MCF 10A (cell line): Measurements from ENCODE around the gene CAMTA1. TPM values are rescaled to one million over a fixed set of nuclear protein-coding genes. Genes with fewer than 3 reads are reported as not detected.

Experiments used
- BruUV-seq: library from RNA; stranded (reverse); fragments of 400-500 nt; replicated peaks from 2 replicates; lab custom pipeline; 2021; lab: Mats Ljungman, UMichigan
- CTCF ChIA-PET: fragments of 300-600 bp; sonication (Branson Sonifier 250); formaldehyde crosslinking; extraction: SDS; loops from one replicate; lab custom pipeline; 2021; ENCODE audit warnings: antibody characterized with exemption, inconsistent platforms; lab: Yijun Ruan, JAX
- POLR2A ChIA-PET: fragments of 300-600, 350-650 bp; sonication (Branson Sonifier 250); formaldehyde crosslinking; extraction: SDS; loops from one replicate; lab custom pipeline; 2020; ENCODE audit warnings: antibody characterized with exemption, inconsistent platforms; lab: Yijun Ruan, JAX
- DNase-seq: peaks from one replicate; pipeline ENCODE4 v3.0.0-alpha.2; 2018; ENCODE audit not compliant: unreplicated experiment
- H3K27ac Mint-ChIP-seq: one replicate; pipeline ENCODE4 v1.8.0; 2022; ENCODE audit warnings: mild to moderate bottlenecking, low read depth, mixed read lengths; ENCODE audit not compliant: unreplicated experiment
- H3K27me3 Mint-ChIP-seq: one replicate; pipeline ENCODE4 v1.8.0; 2022; ENCODE audit warnings: mixed read lengths; ENCODE audit not compliant: insufficient read depth, unreplicated experiment
- H3K36me3 Mint-ChIP-seq: one replicate; pipeline ENCODE4 v1.8.0; 2022; ENCODE audit warnings: mild to moderate bottlenecking, moderate library complexity, mixed read lengths; ENCODE audit not compliant: insufficient read depth, unreplicated experiment
- H3K4me1 Mint-ChIP-seq: one replicate; pipeline ENCODE4 v1.8.0; 2022; ENCODE audit warnings: mixed read lengths; ENCODE audit not compliant: insufficient read depth, unreplicated experiment
- H3K4me3 Mint-ChIP-seq: one replicate; pipeline ENCODE4 v1.8.0; 2022; ENCODE audit warnings: mild to moderate bottlenecking, moderate library complexity, mixed read lengths; ENCODE audit not compliant: unreplicated experiment
- H3K9me3 Mint-ChIP-seq: one replicate; pipeline ENCODE4 v1.8.0; 2022; ENCODE audit warnings: mixed read lengths; ENCODE audit not compliant: unreplicated experiment
- CTCF ChIP-seq: fragments of 200-600 bp; IDR thresholded peaks from one replicate; pipeline ENCODE4 v1.8.0; 2022; ENCODE audit warnings: antibody characterized with exemption, mild to moderate bottlenecking; ENCODE audit not compliant: unreplicated experiment
- intact Hi-C: fragments of 100-400 bp; cut with micrococcal nuclease; formaldehyde crosslinking; loops from 2 replicates; pipeline ENCODE4 v1.14.1; 2022
- total RNA-seq: library from RNA; stranded (reverse); gene quantifications from 2 replicates; pipeline ENCODE4 v1.2.3, GENCODE V29; 2022

CAMTA1 gene
- total RNA-seq, 1 experiment from 2014 or later: 74.1 TPM

- POLR2A ChIA-PET: interaction anchor here (0.6 to 0.7 kb wide), 2 partner anchors 72 to 498 kb away, joined by 3 to 4 read pairs; no protein-coding TSS in a partner anchor
- BruUV-seq: no TSS peak
- Mint-ChIP-seq H3K4me3 (no peak overlapping the region), H3K36me3 (no peaks in the 10 kb centered on the region), H3K4me1 (no peaks in the 10 kb centered on the region), H3K9me3 (no peaks in the 10 kb centered on the region), H3K27me3 (peaks cover 71% of the 10 kb centered on the region), H3K27ac (no peak overlapping the region)
- intact Hi-C loops: no loop called here
- DNase-seq: no peak
- TF ChIP-seq CTCF: no peak
- CTCF ChIA-PET: interaction anchor here (1.0 to 1.7 kb wide), 3 partner anchors 7 to 20 kb away, joined by 3 to 4 read pairs (median 3); no protein-coding TSS in a partner anchor
Measured at GRCh38 chr1:7050751-7051665, 265.8 kb downstream of the CAMTA1 start.

GRCh38 chr1:7052701-7053100 is 267.4 kb downstream of the CAMTA1 start:
- DNase-seq: no peak
- no peaks in the 10 kb centered on the region for H3K9me3 Mint-ChIP-seq
- no peak overlapping the region for H3K27ac Mint-ChIP-seq
- peaks cover 70% of the 10 kb centered on the region for H3K27me3 Mint-ChIP-seq
- POLR2A ChIA-PET: no interaction called here
- H3K4me1 Mint-ChIP-seq: no peaks in the 10 kb centered on the region
- no peak for TF ChIP-seq CTCF
- H3K4me3 Mint-ChIP-seq: no peak overlapping the region
- no TSS peak for BruUV-seq
- H3K36me3 Mint-ChIP-seq: no peaks in the 10 kb centered on the region
- intact Hi-C loops: no loop called here
- CTCF ChIA-PET: interaction anchor here (0.5 kb wide), 1 partner anchor 601 kb away, joined by 3 read pairs; no protein-coding TSS in a partner anchor

- ChIA-PET POLR2A (no interaction called here), CTCF (interaction anchor here (0.7 to 4.2 kb wide), 2 partner anchors 10 to 112 kb away, joined by 3 to 24 read pairs; no protein-coding TSS in a partner anchor)
- no peaks in the 10 kb centered on the region for H3K4me1 Mint-ChIP-seq
- no peak for DNase-seq
- H3K36me3 Mint-ChIP-seq: no peaks in the 10 kb centered on the region
- H3K27me3 Mint-ChIP-seq: peaks cover 63% of the 10 kb centered on the region
- no TSS peak for BruUV-seq
- H3K9me3 Mint-ChIP-seq: no peaks in the 10 kb centered on the region
- no peak overlapping the region for H3K27ac Mint-ChIP-seq
- H3K4me3 Mint-ChIP-seq: no peak overlapping the region
- no peak for TF ChIP-seq CTCF
- intact Hi-C loops: no loop called here
Measured at GRCh38 chr1:7060745-7061144, 275.5 kb downstream of the CAMTA1 start.

- Mint-ChIP-seq H3K27ac (no peak overlapping the region), H3K36me3 (no peaks in the 10 kb centered on the region), H3K4me3 (no peak overlapping the region), H3K27me3 (peaks cover 66% of the 10 kb centered on the region), H3K9me3 (no peaks in the 10 kb centered on the region), H3K4me1 (no peaks in the 10 kb centered on the region)
- ChIA-PET POLR2A (no interaction called here), CTCF (interaction anchor here (0.7 to 4.2 kb wide), 4 partner anchors 8 to 100 kb away, joined by 3 to 24 read pairs (median 4); no protein-coding TSS in a partner anchor)
- intact Hi-C loops: no loop called here
- DNase-seq: no peak
- BruUV-seq: no TSS peak
- TF ChIP-seq CTCF: no peak
Measured at GRCh38 chr1:7062346-7063061, 277.2 kb downstream of the CAMTA1 start.
